Retina (tissue), 1 donor: ENCODE data around the gene MTMR3.
"Not testable (repeated sequence)": the region's sequence is repeated elsewhere in the genome, so short reads cannot be mapped to it uniquely, and the experiment has no call there.

Experiments used
- DNase-seq: peaks from one replicate; pipeline ENCODE4 v3.0.0-alpha.2; 2016

The MTMR3 gene

GRCh38 chr22:29883045-29883774, at the start of gene MTMR3:
Gene MTMR3, plus strand, starts transcription at chr22:29883174. Its CDS starts 87,886 bp downstream, at chr22:29971060.
- DNase-seq: peak; percentile 97

GRCh38 chr22:29833392-29833965, 49.5 kb upstream of the MTMR3 start:
- no peak for DNase-seq

GRCh38 chr22:29834046-29834445, 48.9 kb upstream of the MTMR3 start:
- no peak for DNase-seq

GRCh38 chr22:29836791-29837370, 46.1 kb upstream of the MTMR3 start:
- DNase-seq: not testable (repeated sequence)

- DNase-seq: peak; percentile 97
These were observed 45.0 kb upstream of the MTMR3 start, which contains the start of gene ASCC2 for GRCh38 chr22:29837741-29838598. Gene ASCC2, minus strand, starts transcription at chr22:29838274. Its CDS starts 5,949 bp downstream, at chr22:29832325.

GRCh38 chr22:29838599-29838956, 44.4 kb upstream of the MTMR3 start:
- no peak for DNase-seq

GRCh38 chr22:29839039-29839438, 43.9 kb upstream of the MTMR3 start:
- no peak for DNase-seq

- DNase-seq: no peak
These were observed 42.5 kb upstream of the MTMR3 start for GRCh38 chr22:29840498-29840897.

- no peak for DNase-seq
These were observed 40.8 kb upstream of the MTMR3 start for GRCh38 chr22:29842172-29842571.

GRCh38 chr22:29842740-29843139, 40.2 kb upstream of the MTMR3 start:
- DNase-seq: no peak

- DNase-seq: no peak
These were observed 36.7 kb upstream of the MTMR3 start for GRCh38 chr22:29846290-29846689.

GRCh38 chr22:29848111-29848510, 34.9 kb upstream of the MTMR3 start:
- DNase-seq: no peak

GRCh38 chr22:29854432-29854831, 28.5 kb upstream of the MTMR3 start:
- DNase-seq: no peak

GRCh38 chr22:29855611-29856181, 27.3 kb upstream of the MTMR3 start:
- no peak for DNase-seq

GRCh38 chr22:29856496-29856895, 26.5 kb upstream of the MTMR3 start:
- DNase-seq: no peak

- not testable (repeated sequence) for DNase-seq
These were observed 23.9 kb upstream of the MTMR3 start for GRCh38 chr22:29859030-29859429.

- no peak for DNase-seq
These were observed 22.8 kb upstream of the MTMR3 start for GRCh38 chr22:29860006-29860766.

GRCh38 chr22:29861672-29862297, 21.2 kb upstream of the MTMR3 start:
- no peak for DNase-seq

- DNase-seq: not testable (repeated sequence)
These were observed 17.4 kb upstream of the MTMR3 start for GRCh38 chr22:29865572-29865971.

GRCh38 chr22:29867260-29867659, 15.7 kb upstream of the MTMR3 start:
- DNase-seq: no peak

GRCh38 chr22:29867851-29868250, 15.1 kb upstream of the MTMR3 start:
- DNase-seq: no peak

GRCh38 chr22:29870574-29870973, 12.4 kb upstream of the MTMR3 start:
- DNase-seq: no peak
